CD4-positive, alpha-beta T cell (primary cell): ENCODE data around the gene DIO2. TPM values are rescaled to one million over a fixed set of nuclear protein-coding genes. Genes with fewer than 3 reads are reported as not detected.

Source experiments
- ATAC-seq: fragments of 200-7000 bp; cut with Tn5 transposase; one replicate; pipeline ENCODE4 v1.10.0; 2022; ENCODE audit warnings: mild to moderate bottlenecking; ENCODE audit not compliant: poor library complexity
- CTCF ChIA-PET: fragments of 350-600 bp; sonication (Branson Sonifier 250); formaldehyde crosslinking; loops from one replicate; lab custom pipeline; 2021; ENCODE audit warnings: antibody characterized with exemption, inconsistent platforms; lab: Charles Lee
- POLR2A ChIA-PET: fragments of 350-600 bp; sonication (Branson Sonifier 250); formaldehyde crosslinking; loops from one replicate; lab custom pipeline; 2021; ENCODE audit warnings: antibody characterized with exemption, inconsistent platforms; lab: Charles Lee
- DNase-seq, 14 experiments: peaks; one replicate each; pipeline ENCODE4 v3.0.0-alpha.2; 2013 to 2020; ENCODE audit warnings: mixed read lengths in 2 of 14
- H3K27ac ChIP-seq, 2 donors: one replicate each; pipeline versions ENCODE4 v1.5.1 to v1.7.0; 2013; ENCODE audit warnings: low read length in 2 of 2, low read depth in 1 of 2, mild to moderate bottlenecking in 1 of 2
- H3K27me3 ChIP-seq, 2 experiments: 1 replicate in 1 of 2; 2 replicates in 1 of 2; pipeline versions ENCODE4 v1.6.1 to v1.7.0; 2013; ENCODE audit warnings: low read length in 2 of 2, control low read depth in 1 of 2, mild to moderate bottlenecking in 1 of 2, moderate library complexity in 1 of 2; ENCODE audit not compliant: insufficient read depth in 2 of 2, control insufficient read depth in 1 of 2
- H3K36me3 ChIP-seq: one replicate; pipeline ENCODE4 v1.6.1; 2013; ENCODE audit warnings: low read length, control low read depth; ENCODE audit not compliant: insufficient read depth
- H3K4me1 ChIP-seq: one replicate; pipeline ENCODE4 v1.6.1; 2013; ENCODE audit warnings: low read length, control low read depth; ENCODE audit not compliant: insufficient read depth
- H3K4me3 ChIP-seq: one replicate; pipeline ENCODE4 v1.5.1; 2013; ENCODE audit warnings: mild to moderate bottlenecking, low read length, moderate library complexity
- H3K9me3 ChIP-seq, 2 experiments: 1 replicate in 1 of 2; 2 replicates in 1 of 2; pipeline versions ENCODE4 v1.6.1 to v1.7.0; 2013; ENCODE audit warnings: low read length in 2 of 2, mild to moderate bottlenecking in 2 of 2, control low read depth in 1 of 2, moderate library complexity in 1 of 2; ENCODE audit not compliant: control insufficient read depth in 1 of 2, insufficient read depth in 1 of 2
- H3K27ac Mint-ChIP-seq: one replicate; pipeline ENCODE4 v1.8.0; 2020; ENCODE audit warnings: mixed read lengths
- H3K27me3 Mint-ChIP-seq: one replicate; pipeline ENCODE4 v1.8.0; 2021; ENCODE audit warnings: mixed read lengths
- H3K36me3 Mint-ChIP-seq: one replicate; pipeline ENCODE4 v1.8.0; 2021; ENCODE audit warnings: low read depth, mixed read lengths
- H3K4me1 Mint-ChIP-seq: one replicate; pipeline ENCODE4 v1.8.0; 2021; ENCODE audit warnings: low read depth, mixed read lengths
- H3K4me3 Mint-ChIP-seq: one replicate; pipeline ENCODE4 v1.8.0; 2020; ENCODE audit warnings: mild to moderate bottlenecking, mixed read lengths
- H3K9me3 Mint-ChIP-seq: one replicate; pipeline ENCODE4 v1.8.0; 2020; ENCODE audit warnings: mixed read lengths
- CTCF ChIP-seq: fragments of 200-600 bp; IDR thresholded peaks from one replicate; pipeline ENCODE4 v1.8.0; 2022; ENCODE audit warnings: antibody characterized with exemption, mild to moderate bottlenecking
- intact Hi-C, 2 experiments: fragments of 100-400 bp; cut with DNase I in 1 of 2; cut with micrococcal nuclease in 1 of 2; formaldehyde crosslinking; loops; one replicate each; pipeline versions ENCODE4 v1.15.1 to v1.9.0; 2023 to 2025; cut with DNase I, micrococcal nuclease
- total RNA-seq, 174 experiments: library from RNA in 2 of 174; stranded (reverse) in 2 of 174; gene quantifications; one replicate each; pipeline ENCODE4 v1.2.3 and lab custom pipeline; 2021 to 2026

DIO2 gene
- total RNA-seq, 2 experiments from 2014 or later, result not detected

- intact Hi-C loops, result no loop called here
- TF ChIP-seq CTCF, result no peak
- Histone ChIP-seq H3K27me3 (no peaks in the 10 kb centered on the region), H3K36me3 (no peaks in the 10 kb centered on the region), H3K27ac (no peak overlapping the region), H3K4me3 (no peak overlapping the region), H3K9me3 (peaks cover 0 to 6% of the 10 kb centered on the region in 2 experiments), H3K4me1 (no peaks in the 10 kb centered on the region)
- Mint-ChIP-seq H3K27me3 (no peaks in the 10 kb centered on the region), H3K36me3 (no peaks in the 10 kb centered on the region), H3K9me3 (peaks cover 5% of the 10 kb centered on the region), H3K27ac (no peak overlapping the region), H3K4me3 (no peak overlapping the region), H3K4me1 (no peaks in the 10 kb centered on the region)
- ChIA-PET CTCF (no interaction called here), POLR2A (no interaction called here)
- ATAC-seq (no peak), DNase-seq (no peak)
Observed at GRCh38 chr14:80200093-80200492, 11.2 kb downstream of the DIO2 start.

GRCh38 chr14:80188571-80188970 is 22.7 kb downstream of the DIO2 start:
- DNase-seq, result no peak

GRCh38 chr14:80186301-80186800 is 25.0 kb downstream of the DIO2 start:
- ATAC-seq (no peak), DNase-seq (no peak)
- Histone ChIP-seq H3K4me3 (no peak overlapping the region), H3K36me3 (no peaks in the 10 kb centered on the region), H3K4me1 (no peaks in the 10 kb centered on the region), H3K27ac (no peak overlapping the region), H3K27me3 (no peaks in the 10 kb centered on the region), H3K9me3 (peaks cover 0 to 15% of the 10 kb centered on the region in 2 experiments)
- ChIA-PET POLR2A (no interaction called here), CTCF (no interaction called here)
- Mint-ChIP-seq H3K4me3 (no peak overlapping the region), H3K27me3 (no peaks in the 10 kb centered on the region), H3K4me1 (no peaks in the 10 kb centered on the region), H3K36me3 (no peaks in the 10 kb centered on the region), H3K27ac (no peak overlapping the region), H3K9me3 (peaks cover 4% of the 10 kb centered on the region)
- intact Hi-C loops, result no loop called here
- TF ChIP-seq CTCF, result no peak

More at GRCh38 chr14:80188571-80188970, 22.7 kb downstream of the DIO2 start:
- Histone ChIP-seq H3K4me3 (no peak overlapping the region), H3K27me3 (no peaks in the 10 kb centered on the region), H3K27ac (no peak overlapping the region), H3K4me1 (no peaks in the 10 kb centered on the region), H3K36me3 (no peaks in the 10 kb centered on the region), H3K9me3 (peaks cover 0 to 12% of the 10 kb centered on the region in 2 experiments)
- intact Hi-C loops, result no loop called here
- no peaks in the 10 kb centered on the region for H3K36me3 Mint-ChIP-seq
- H3K4me3 Mint-ChIP-seq, result no peak overlapping the region
- no peak for ATAC-seq
- H3K27me3 Mint-ChIP-seq, result no peaks in the 10 kb centered on the region
- peaks cover 4% of the 10 kb centered on the region for H3K9me3 Mint-ChIP-seq
- H3K27ac Mint-ChIP-seq, result no peak overlapping the region
- TF ChIP-seq CTCF, result no peak
- ChIA-PET POLR2A (no interaction called here), CTCF (no interaction called here)
- H3K4me1 Mint-ChIP-seq, result no peaks in the 10 kb centered on the region
